Gastrocnemius medialis (tissue), 4 donors: ENCODE results near the gene SOWAHA.

Source experiments
- CTCF ChIP-seq, 5 experiments: fragments of 450-650 bp in 3 of 5; fragments of 200-600 bp in 2 of 5; sonication (generic) in 2 of 5; IDR thresholded peaks in 4 of 5; conservative IDR thresholded peaks in 1 of 5; 1 replicate in 4 of 5; 2 replicates in 1 of 5; pipeline ENCODE4 v1.5.1; 2016 to 2019; ENCODE audit warnings: antibody characterized with exemption in 5 of 5, mild to moderate bottlenecking in 3 of 5, moderate library complexity in 3 of 5
- POLR2A ChIP-seq, 2 donors: fragments of 450-650 bp; IDR thresholded peaks; one replicate each; pipeline ENCODE4 v1.6.1; 2017; ENCODE audit warnings: antibody characterized with exemption in 2 of 2, mild to moderate bottlenecking in 2 of 2, moderate library complexity in 2 of 2

- TF ChIP-seq CTCF (IDR thresholded peaks at IDR 0.05 in 4 of 5, conservative IDR thresholded peaks at IDR 0.05 in 1 of 5) (no peak), POLR2A (IDR thresholded peaks at IDR 0.05) (no peak)
These were observed 10.9 kb upstream of the SOWAHA start for GRCh38 chr5:132802044-132802684.
